Posterior cingulate gyrus (tissue), 11 donors: ENCODE results near the gene TMEM9.

ENCODE experiments used
- DNase-seq, 10 donors: peaks; one replicate each; pipeline versions ENCODE4 v3.0.0 to v3.0.0-alpha.2; 2020 to 2021; ENCODE audit warnings: mixed read lengths in 3 of 10
- intact Hi-C: fragments of 100-400 bp; cut with DNase I; formaldehyde crosslinking; loops from one replicate; pipeline ENCODE4 v1.15.1; 2023

TMEM9 gene

DNA sequence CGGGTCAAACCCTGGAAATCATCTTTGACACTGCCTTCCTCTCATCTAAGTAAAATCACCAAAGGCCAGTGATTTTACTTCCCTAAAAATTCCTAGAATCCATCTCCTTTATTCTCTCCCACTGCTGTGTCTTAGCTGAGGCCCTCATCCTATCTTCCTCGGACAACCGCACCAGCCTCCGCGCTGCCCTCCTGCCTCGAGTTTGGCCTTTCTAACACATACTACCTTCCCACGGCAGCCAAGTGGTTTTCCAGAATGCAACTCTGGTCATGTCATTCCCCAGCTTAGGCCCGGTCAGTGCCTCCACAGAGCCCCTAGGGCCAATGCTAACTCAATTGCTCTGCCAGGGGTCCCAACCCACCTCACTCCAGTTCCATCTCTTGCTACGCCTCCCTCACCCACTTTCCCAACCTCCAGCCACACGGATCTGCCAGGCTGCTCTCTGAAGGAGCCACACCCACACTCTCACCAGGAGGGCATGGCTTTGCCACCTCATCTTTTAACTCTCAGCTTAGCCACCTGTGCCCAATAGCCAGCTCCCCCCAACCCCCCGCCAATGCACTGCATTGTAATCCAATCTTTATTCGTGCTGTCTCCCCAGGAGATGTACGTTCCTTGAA, 6.8 kb downstream of the TMEM9 start:
- no peak for DNase-seq
- intact Hi-C loops: no loop called here

DNA sequence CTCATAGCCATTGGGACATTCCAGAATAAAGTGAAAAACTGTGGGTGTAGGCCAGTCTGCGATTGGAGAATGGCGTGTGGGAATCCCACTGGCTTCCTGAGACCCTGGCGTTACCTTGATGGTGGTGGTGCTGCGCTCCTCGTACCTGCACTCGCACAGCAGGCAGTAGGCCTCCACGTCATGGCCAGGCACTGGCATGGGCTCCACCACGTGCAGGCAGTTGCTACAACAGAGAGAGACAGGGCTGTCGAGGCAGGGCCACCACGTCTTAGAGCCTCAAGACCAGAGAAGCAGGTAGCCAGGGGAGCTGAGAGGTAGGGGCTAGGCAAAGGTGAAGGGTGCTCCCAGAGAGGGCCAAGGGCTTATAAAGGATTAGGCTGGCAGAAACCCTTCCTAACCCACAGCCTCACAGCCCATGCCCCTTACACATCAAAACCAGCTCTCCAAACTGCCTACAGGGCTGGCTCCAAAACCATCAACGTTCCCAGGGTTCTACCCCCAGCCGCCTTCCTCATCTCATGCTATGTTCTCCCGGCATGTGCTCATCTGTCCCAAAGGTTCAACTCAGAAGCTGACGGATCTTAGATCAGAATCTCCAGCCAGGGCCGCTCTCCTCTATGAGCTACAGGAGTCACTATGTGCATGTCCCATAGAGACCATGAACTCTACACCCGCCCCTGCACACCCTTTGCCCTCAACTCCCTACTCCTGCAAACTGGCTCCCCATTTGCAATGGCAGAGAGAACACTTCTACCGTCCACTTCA, 7.5 kb downstream of the TMEM9 start:
- peak in 1 of 10 donors; percentile 73 for DNase-seq

DNA sequence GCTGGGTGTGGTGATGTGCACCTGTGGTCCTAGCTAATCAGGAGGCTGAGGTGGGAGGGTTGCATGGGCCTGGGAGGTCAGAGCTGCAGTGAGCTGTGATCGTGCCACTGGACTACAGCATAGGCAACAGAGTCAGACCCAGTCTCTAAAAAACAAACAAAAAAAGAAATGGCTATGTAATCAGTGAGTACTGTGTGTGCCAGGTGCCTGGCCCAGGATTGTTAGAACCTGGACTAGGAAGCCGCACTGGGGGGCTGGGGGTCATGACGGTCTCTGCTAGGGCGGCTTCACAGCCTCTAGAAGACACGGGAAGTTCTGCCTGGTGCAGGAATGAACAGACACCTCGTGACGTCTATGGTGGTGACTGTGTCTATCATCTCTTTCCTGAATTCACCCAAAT, 8.5 kb downstream of the TMEM9 start:
- DNase-seq: peak in 1 of 10 donors; percentile 27
- intact Hi-C loops: no loop called here

More for the DNA sequence above, 7.5 kb downstream of the TMEM9 start:
- intact Hi-C loops: no loop called here

GRCh38 chr1:201145132-201145531, 9.1 kb downstream of the TMEM9 start:
- DNase-seq: peak in 1 of 10 donors; percentile 54
- intact Hi-C loops: no loop called here

GRCh38 chr1:201144701-201145100, 9.6 kb downstream of the TMEM9 start:
- DNase-seq: no peak
- intact Hi-C loops: no loop called here

- intact Hi-C loops: no loop called here
- DNase-seq: peak in 2 of 10 donors; percentile 59 to 88
These were observed 10.3 kb downstream of the TMEM9 start for GRCh38 chr1:201143726-201144635.

GRCh38 chr1:201142849-201143725, 11.2 kb downstream of the TMEM9 start:
- intact Hi-C loops: no loop called here
- peak in 1 of 10 donors; percentile 63 for DNase-seq

DNA sequence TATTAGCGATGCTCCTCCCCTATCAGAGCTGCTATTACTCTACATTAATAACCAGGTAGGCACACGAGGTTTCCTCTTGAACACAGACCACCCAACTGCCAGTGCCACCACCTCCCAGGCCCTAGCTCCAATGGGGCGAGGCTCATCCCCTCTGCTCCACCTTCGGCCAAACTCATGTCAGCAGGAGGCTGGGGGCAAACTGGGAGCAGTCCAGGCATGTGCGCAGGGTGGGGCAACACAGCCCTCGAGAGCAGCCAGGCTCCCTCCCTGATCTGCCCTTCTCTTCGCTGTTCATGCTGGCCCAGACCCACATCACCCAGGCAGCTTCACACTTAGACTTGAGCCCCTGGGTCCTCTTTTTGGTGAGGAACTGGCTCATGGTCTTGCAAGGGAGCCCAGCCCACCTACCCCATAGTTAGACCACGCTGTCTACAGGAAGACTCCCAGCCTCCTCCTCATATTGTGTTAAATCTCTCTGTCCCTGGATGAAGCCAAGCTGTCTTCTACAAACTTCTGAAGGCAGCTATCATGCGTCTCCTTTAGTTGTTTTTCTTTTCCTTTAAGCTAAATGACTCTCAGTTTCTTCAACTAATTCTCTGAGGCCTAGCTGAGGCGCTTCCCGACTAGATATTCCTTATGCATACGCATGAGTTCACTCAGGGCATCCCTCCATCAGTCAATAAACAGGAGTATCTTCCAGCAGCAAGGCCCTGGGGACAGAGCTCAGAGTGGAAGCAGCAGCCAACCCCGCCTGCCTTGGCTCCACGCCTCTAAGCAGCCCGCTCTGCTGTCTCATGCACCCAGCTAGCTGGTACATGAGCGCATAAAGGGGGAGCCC, 12.0 kb downstream of the TMEM9 start:
- peak in 2 of 10 donors; percentile 17 to 43 for DNase-seq
- intact Hi-C loops: no loop called here

- peak in 1 of 10 donors; percentile 16 for DNase-seq
- intact Hi-C loops: no loop called here
These were observed 12.9 kb downstream of the TMEM9 start for GRCh38 chr1:201141418-201141817.

DNA sequence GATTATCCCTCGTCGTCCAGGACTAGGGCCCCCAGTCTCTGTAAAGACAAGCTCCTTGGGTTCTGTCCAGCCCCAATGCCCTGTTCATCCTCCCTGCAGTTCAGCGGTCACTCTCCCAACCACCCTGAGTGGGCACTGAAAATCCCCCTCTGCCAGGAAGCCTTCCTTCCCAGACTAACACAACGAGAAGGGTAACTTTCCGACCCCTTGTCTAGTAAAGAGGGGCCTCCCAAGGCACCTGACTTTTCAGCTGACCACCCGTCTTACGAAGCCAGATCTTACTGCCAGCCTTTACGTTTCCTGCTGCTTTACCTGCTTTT, 13.4 kb downstream of the TMEM9 start:
- intact Hi-C loops: no loop called here
- DNase-seq: peak in 1 of 10 donors; percentile 9

DNA sequence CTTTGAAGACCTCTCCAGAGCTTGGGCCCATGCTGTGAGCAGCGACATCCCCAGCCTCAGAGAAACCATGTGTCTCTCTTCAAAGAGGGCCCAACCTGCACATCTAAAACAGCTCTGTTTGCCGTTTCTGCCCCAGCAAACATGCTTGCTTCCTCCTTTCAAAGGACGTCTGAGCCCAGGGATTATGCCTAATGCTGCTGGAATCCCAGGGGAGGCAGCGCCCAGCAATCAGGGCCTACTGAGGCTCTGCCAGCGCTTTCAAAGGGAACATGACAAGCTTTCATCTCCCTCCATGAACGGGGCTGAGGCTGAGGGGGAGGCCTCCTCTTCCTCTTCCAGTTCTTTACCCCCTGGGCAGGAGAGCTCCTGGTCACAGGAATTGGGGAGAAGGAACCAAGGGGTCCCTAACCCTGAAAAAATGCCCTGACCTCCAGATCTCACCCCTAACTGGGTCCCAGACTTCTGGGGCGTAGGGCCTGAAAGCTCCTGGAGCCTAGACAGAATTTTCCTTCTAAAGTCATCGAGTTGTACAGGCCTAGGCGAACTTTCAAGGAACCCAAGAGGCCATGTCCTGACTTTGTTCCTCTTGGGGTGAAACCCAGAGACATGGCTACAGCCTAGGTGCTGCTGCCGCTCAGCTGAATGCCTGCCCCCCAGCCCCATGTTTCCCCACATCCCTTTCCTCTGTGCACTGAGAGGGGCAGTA, 13.9 kb downstream of the TMEM9 start:
- intact Hi-C loops: no loop called here
- DNase-seq: peak in 1 of 10 donors; percentile 22

DNA sequence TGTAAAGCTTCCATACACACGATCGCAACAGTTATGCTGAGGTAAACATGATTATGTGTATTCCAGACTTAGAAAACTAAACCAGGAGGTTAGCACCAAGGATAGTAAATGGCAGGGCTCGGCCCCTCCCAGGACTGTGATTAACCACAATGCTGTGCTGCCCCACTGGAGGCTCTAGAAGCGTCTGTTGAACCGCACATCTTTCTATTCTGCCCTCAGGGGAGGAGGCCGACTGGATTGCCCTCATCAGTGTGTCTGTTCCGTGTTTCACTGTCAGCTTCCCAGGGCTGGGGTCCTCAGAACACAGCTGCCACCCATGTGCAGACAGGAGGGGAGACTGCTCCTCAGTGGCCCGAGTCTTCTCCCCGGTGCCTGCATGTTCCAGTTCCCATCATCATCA, 14.5 kb downstream of the TMEM9 start:
- DNase-seq: no peak
- intact Hi-C loops: no loop called here

- no peak for DNase-seq
- intact Hi-C loops: no loop called here
These were observed 15.0 kb downstream of the TMEM9 start for GRCh38 chr1:201139306-201139705.

GRCh38 chr1:201138311-201138840, 15.9 kb downstream of the TMEM9 start:
- peak in 1 of 10 donors; percentile 72 for DNase-seq
- intact Hi-C loops: no loop called here

- peak; percentile 50 to 96 (median 72) for DNase-seq
These were observed 16.5 kb downstream of the TMEM9 start for GRCh38 chr1:201137579-201138310.

GRCh38 chr1:201137024-201137392, 17.3 kb downstream of the TMEM9 start:
- intact Hi-C loops: no loop called here
- DNase-seq: peak in 1 of 10 donors; percentile 44

More at GRCh38 chr1:201137579-201138310, 16.5 kb downstream of the TMEM9 start:
- intact Hi-C loops: no loop called here

GRCh38 chr1:201136355-201137023, 17.8 kb downstream of the TMEM9 start:
- DNase-seq: peak in 2 of 10 donors; percentile 14 to 70
- intact Hi-C loops: no loop called here
